Measurements from ENCODE around the gene CYP26C1. TPM values are rescaled to one million over a fixed set of nuclear protein-coding genes. Genes with fewer than 3 reads are reported as not detected.

The CYP26C1 gene, protein sequence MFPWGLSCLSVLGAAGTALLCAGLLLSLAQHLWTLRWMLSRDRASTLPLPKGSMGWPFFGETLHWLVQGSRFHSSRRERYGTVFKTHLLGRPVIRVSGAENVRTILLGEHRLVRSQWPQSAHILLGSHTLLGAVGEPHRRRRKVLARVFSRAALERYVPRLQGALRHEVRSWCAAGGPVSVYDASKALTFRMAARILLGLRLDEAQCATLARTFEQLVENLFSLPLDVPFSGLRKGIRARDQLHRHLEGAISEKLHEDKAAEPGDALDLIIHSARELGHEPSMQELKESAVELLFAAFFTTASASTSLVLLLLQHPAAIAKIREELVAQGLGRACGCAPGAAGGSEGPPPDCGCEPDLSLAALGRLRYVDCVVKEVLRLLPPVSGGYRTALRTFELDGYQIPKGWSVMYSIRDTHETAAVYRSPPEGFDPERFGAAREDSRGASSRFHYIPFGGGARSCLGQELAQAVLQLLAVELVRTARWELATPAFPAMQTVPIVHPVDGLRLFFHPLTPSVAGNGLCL
- total RNA-seq: not detected in 2 replicates

DNA sequence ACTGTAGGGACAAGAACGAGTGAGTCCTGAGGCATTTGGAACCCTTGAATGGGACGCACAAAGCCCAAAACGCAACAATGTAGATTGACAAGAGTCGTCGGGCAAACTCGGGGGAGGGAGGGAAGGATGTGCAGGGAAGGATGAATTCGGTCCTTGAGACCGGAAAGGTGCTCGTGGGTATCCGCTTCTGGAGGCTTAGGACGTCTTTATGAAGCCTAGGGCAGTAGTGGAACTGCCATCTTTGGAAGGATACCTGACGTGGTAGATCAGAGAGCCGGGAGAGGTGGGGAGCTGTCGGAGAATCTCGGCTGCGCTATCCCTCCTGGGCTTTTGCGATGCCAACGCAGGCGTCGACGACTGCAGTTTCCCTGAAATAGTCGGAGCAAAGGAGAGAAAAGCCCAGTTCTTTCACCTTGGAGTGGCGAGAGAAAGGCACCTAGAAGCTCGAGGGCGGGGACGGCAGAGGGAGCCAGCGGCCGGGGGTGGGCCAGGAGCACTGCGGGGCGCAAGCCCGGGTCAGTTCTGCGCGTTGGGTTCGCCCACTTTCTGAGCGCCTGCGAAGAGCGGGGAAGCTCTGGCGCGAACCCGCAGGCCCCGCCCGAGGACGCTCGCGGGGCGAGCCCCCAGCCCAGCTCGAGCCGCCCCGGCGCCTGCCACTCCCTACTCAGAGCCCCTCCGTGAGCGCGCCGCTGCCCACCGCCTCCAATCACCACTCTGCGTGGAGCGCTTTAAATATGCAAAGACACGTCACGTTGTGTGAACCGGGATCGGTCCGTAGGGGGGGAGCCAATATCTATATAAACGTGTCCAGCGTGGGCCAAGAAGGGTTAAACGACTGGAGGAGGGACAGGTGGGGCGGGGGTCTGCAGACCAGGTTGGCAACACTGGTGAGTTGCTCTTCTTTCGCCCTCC lies at the start of gene CYP26C1:
TSS of gene CYP26C1 (plus strand) at position 824 of the 912 bp plus-strand sequence. CDS start 466 bp downstream, outside the sequence.
- intact Hi-C loops (cut with micrococcal nuclease): no loop called here

DNA sequence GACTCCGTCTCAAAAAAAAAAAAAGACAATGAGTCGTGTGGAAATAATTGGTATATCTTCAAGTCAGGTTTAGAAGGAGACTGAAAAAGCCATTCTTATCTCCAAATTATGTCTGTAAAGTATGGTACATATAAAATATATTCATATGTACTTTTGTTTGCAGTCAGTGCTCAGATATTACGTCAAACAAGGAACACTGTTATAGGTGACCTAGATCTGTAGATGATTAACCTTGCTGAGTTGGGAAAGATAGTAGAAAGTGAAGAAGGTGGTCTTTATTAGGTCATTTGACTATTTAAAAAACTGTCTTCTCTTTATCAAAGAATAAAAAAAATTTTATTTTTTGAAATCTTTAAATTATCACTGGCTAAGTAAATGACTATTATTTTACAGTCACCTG lies 44.9 kb upstream of the CYP26C1 start:
- intact Hi-C loops (cut with micrococcal nuclease): no loop called here

DNA sequence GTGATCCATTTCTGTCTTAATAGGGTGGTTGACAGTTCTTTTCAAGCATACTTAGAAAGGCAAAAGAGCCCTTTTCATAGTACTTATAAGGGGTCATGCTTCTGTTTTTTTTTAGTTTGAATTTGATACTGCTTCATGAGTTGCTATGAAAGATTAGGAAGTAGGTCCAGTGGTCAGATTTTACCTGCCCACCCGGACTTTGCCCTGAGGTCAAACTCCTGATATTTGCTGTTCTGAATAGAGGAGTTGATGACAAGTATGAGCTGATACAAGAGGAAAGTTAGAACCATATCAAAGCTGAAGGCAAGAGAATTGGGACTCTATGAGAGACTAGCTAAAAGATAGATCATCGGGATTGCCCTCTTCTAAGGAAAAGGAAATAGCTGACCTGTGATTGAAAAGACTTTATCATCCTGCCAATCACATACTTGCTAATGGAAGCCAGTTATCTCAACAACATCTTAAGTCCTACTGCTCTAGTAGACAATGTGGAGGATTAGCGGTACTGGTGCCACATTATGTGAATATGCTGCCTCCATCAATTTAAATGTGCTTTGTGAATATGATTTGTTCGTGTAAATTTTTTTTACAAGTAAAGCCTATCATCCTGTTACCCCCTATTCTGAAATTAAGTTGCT lies 37.5 kb upstream of the CYP26C1 start:
- intact Hi-C loops (cut with micrococcal nuclease): no loop called here

DNA sequence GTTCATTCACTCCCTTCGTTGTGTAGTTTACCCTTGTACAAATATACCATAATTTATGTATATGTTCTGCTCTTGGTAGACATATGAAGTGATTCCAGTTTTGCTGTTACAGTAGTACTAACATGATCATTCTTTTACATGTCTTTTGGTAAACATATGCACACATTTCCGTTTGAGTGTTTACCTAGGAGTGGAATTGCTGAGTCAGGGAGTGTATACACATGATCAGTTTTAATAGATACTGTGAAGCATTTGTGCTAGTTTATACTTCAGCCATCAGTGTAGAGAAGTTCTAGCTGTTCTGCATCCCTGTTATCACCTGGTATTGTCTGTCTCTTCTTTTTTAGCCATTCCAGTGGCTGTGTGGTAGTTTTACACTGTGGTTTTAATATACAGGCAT lies 34.5 kb upstream of the CYP26C1 start:
- intact Hi-C loops (cut with micrococcal nuclease): no loop called here

DNA sequence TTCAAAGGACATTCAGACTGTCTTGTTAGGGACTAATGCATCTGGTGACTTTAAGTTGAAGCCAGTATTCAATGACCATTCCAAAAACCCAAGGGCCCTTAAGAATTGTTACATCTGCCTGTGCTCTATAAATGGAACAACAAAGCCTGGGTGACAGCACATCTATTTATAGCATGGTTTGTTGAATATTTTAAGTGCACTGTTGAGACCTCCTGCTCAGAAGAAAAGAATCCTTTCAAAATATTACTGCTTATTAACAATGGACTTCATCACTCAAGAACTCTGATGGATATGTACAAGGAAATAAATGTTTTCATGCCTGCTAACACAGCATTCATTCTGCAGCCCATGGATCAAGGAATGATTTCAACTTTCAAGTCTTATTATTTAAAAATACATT lies 33.1 kb upstream of the CYP26C1 start:
- intact Hi-C loops (cut with micrococcal nuclease): no loop called here

DNA sequence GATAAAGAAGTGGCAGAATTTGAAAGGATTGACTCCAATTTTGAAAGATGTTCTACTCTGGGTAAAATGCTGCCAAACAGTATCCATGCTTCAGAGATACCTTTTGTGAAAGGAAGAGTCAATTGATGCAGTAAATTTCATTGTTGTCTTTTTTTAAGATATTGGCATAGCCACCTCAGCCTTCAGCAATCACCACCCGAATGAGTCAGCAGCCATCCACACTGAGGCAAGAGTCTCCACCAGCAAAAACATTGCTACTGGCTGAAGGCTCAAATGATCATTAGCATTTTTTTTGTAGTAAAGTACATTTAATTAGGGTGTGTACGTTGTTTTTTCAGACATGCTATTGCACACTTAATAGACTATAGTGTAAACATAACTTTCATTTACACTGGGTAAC lies 31.7 kb upstream of the CYP26C1 start:
- intact Hi-C loops (cut with micrococcal nuclease): no loop called here

DNA sequence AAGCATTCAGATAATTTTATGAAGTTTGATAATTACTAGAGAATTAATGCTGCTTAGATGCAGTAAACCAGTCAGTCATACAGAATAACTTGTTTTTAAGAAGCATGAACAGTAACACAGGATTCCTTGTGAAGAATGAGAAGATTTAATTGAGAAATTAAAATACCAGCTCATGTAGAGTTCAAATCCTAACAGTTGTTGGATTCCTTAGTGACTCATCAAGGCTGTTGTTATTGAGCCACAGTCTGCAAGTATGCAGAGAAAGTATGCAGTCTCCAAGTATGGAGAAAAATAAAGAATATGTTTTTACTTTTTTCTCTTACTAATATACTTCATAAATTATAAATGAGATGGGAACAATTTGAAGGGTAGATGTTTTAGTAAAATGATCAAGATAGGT lies 30.2 kb upstream of the CYP26C1 start:
- intact Hi-C loops (cut with micrococcal nuclease): no loop called here

DNA sequence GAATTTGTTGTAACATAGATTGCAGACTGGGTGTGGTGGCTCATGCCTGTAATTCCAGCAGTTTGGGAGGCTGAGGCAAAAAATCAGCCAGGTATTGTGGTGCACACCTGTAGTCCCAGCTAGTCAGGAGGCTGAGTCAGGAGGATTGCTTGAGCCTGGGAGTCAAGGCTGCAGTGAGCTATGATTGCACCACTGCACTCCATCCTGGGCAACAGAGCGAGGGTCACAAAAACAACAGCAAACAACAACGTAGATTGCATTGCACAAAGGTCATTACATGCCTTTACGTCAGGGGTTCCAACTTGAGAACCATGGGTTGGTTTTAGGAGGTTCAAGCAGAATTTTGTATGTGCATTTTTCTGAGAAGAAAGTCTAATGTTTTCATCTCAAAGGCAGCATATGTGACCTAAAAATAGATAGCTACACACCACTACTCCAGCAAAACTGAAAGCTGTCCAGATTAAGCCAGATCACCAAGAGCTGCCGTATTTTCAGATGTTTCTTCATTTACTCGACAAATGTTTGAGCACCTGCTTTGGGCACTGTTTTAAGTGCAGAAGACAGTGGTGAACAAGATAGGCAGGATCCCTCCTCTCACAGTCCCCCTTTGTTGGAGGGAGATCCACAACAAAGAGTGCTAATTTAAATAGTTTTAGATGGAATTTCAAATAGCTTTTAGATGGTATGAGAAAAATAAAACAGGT lies 28.3 kb upstream of the CYP26C1 start:
- intact Hi-C loops (cut with micrococcal nuclease): no loop called here

DNA sequence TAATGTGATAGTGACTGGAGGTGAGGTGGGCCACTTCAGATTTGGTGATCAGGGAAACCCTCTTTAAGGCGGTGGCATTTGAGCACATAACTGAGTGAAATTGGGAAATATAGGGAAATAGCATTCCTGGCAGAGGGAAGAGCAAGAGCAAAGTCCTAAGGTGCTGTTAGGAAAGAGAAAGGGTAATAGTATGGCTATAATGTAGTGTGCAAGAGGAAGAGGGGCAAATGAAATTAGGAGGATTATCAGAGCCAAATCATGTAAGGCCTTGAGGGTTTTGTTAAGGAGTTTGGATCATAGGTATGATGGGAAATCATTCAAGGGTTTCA lies 27.8 kb upstream of the CYP26C1 start:
- intact Hi-C loops (cut with micrococcal nuclease): no loop called here

DNA sequence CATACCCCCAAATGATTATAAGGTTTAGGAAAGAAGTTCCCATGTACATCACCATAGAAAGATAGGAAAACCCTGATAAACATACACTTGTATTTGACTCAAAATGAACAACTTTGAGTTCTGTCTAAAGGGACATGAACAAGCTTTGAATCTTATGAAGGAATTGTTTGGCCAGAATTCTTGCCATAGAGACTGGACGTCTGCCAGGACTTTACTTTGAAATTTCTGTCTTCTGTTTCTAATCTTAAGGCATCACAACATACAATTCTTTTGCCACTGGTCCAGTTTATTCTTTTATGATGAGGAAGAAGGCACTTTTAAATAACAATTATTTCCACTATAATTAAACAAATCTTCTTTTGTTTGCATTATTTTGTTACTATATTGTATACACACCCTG lies 26.2 kb upstream of the CYP26C1 start:
- intact Hi-C loops (cut with micrococcal nuclease): no loop called here

DNA sequence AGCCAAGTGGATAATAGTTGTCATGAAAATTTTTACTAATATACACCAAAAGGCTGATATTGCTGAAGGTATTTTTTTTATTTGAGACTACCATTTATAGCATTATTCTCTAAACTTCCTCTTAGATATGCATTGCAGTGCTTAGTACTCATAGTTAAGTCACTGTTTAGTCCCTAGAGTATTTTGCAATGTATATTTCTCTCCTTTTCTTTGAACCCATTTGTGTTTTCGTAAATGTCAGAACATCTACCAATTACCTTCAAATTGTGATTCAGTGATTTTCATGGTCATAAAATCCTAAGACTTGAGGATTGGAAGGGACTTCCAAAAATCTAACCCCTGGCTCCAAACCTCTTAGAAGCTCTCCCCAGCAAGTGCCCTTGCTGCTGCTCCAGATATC lies 21.5 kb upstream of the CYP26C1 start:
- intact Hi-C loops (cut with micrococcal nuclease): no loop called here

DNA sequence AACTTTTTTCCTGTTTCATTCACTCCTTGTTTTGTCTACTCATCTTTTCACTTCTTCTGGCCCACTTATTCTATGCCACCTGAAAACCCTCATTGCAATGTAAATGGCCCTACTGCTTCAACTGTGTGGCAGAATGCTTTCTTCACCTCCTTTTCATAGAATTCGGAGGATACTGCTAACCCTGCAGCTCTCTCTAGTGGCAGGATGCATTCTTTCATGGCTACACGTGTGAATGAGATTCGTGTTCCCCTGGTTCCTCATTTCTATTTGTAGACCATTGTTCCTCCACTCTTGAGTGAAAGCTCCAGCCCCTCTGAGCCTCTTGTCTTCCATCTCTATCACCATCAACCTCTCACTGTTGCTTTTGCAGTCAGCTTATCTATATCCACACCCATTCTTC lies 20.9 kb upstream of the CYP26C1 start:
- intact Hi-C loops (cut with micrococcal nuclease): no loop called here

DNA sequence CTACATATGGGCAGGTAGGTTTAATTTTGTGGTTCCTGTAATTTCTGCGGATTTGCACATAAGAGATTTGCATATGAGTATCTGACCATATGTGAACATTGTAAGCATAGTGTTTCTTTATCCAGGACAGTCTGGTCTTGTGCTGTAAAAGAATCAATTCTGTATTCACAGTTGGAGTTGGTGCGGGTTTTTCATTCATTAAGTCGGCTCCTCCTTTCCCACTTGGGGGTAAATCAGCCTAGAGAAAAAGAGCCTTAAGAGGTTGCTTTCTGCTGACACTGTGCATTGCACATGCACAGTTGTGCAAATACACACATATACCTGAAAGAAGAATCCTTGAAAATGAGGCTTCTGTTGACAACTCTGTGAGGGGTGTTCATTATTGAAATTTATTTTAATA lies 6.1 kb upstream of the CYP26C1 start:
- intact Hi-C loops (cut with micrococcal nuclease): no loop called here

DNA sequence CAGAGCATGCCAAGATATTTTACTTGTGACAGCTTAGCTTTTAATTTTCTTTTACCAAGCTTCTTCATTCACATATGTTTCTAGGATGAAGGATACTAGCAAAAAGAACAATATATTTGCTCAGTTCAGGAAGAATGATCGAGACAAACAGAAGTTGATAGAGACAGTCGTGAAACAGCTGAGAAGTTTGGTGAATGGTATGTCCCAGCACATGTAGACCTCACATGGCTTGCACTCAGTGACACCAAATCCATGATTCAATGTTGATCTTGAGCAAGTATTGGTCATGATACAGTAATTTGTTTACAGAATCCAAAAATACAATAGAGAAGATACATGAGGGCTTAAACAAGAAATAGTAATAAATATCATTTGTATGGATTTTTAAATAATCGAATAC lies 2.5 kb upstream of the CYP26C1 start:
- intact Hi-C loops (cut with micrococcal nuclease): no loop called here

DNA sequence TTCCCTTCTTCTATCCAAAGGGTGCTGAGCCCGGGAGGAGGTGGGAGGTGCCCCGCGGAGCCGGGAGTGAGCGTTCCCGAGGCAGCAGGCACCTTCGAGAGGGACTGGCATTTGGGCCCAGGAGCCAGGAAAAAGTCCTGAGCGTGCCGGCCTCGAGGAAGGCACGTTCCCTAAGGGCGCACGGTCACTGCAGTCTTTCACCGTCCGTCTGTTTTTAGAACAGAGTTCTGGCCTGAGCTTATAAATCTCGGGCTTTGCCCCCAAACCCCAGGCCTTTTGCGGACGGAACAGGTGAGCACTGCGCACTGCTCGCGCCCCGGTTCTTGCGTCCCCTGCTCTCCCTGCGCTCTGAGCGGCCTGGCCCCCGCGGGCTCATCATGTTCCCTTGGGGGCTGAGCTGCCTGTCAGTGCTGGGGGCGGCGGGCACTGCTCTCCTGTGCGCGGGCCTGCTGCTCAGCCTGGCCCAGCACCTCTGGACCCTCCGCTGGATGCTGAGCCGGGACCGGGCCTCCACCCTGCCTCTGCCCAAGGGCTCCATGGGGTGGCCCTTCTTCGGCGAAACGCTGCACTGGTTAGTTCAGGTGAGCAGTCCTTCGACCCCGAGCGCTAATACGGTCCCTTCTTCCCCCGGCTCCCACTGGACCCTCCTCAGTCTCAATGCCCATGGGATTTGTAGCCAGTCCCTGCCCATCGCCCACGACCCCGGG lies 442 bp downstream of the CYP26C1 start:
- intact Hi-C loops (cut with micrococcal nuclease): no loop called here

DNA sequence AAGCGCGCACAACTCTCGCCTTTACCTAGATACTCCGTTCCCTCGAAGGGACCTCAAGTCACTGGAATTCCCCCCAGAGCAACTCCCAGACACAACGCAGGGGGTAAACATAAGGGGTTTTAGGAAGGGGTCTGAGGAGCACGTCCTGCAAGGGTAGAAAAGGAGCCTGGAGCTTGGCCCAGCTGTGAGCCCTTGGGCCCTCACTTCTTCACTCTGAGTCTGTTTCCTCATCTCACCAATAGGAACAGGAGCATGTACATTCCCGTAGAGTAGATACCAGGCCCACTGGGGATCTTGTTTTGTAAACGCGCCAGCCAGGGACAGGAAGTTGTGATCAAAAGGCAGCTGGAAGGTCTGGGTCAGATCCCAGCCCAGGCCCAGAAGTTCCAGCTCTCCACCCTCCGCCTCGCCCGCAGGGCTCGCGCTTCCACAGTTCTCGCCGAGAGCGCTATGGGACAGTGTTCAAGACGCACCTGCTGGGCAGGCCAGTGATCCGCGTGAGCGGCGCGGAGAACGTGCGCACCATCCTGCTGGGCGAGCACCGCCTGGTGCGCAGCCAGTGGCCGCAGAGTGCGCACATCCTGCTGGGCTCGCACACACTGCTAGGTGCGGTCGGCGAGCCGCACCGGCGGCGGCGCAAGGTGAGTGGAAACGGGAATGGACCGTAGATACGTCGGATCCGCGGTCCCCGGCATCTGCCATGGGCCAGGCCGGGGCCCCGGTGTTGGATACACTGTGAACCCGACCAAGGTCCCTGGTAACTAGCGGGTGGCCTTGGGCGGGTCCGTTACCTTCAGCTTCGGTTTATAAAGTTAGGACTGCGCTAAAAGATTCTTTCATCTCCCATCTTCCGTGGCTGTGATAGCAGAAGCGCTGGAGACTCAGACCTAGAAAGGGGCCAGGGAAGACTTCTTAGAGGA lies 1.3 kb downstream of the CYP26C1 start:
- intact Hi-C loops (cut with micrococcal nuclease): loop anchor here (1.0 kb wide), 1 partner anchor 10 kb away; no protein-coding TSS in a partner anchor

DNA sequence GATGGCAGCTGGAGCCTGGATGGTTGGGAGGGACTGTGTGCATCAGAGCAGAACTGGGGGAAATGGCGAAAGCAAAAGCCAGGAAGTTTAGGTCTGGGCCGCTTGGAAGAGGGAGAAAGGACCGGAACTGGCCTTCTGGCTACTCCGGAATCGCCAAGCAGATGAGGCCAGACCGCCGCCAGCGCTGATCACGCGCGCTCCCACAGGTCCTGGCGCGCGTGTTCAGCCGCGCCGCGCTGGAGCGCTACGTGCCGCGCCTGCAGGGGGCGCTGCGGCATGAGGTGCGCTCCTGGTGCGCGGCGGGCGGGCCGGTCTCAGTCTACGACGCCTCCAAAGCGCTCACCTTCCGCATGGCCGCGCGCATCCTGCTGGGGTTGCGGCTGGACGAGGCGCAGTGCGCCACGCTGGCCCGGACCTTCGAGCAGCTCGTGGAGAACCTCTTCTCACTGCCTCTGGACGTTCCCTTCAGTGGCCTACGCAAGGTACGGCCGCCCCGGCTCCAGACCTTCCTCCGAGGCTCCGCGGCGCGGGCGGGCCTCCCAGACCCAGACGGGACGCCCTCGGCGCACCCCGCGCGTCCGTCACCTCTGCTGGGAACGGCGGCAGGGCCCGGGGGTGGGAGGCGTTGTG lies 2.0 kb downstream of the CYP26C1 start:
- intact Hi-C loops (cut with micrococcal nuclease): loop anchor here (1.0 kb wide), 1 partner anchor 10 kb away; no protein-coding TSS in a partner anchor

DNA sequence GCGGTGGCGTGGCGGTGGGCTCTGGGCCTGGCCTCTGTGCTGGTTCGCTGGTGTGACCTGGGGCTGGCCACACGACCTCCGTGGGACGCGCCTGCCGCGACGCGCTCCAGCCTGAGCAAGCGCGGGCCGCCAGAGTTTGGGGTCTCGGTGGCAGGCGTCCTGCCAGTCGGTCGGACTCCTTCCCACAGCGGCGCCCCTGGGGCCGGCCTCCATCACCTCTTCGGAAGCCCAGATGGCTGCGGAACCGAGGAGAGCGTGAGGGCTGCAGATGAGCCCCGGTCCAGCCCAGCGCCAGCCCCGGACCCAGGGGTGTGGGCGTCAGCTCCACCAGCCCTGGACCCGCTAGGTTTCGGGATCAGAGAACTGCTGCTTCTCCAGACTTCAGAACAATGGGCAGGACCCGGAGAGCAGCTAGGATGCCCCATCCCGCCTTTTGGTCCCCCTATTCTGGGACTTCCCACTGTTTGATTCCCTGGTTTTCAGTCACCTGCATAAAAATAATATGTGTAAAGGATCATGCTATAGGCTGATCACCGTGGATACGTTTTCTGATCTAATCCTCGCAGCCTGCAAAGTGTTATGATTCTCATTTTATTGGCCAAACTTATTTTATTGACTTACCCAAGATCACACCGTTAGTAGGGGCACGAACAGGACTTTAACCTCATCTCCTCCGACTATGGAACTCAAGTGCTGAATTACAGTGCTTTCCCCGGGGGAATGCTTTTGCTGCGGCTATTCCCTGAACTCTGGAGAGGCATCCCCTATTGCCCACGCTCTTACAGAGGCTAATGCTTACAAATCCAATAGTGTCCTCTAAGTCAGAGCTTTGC lies 2.8 kb downstream of the CYP26C1 start:
- intact Hi-C loops (cut with micrococcal nuclease): no loop called here

Data from T-helper 2 cell treated with Interferon-gamma antibody and Interleukin-4, amounts not matched to agents 100 ng/mL and 5 ng/mL, for 36 hours (primary cell).